CD4-positive, alpha-beta T cell treated with Interleukin-15 for 4 hours (primary cell): Measurements from ENCODE around the gene ABCA13.

ENCODE experiments used
- DNase-seq: peaks from one replicate; pipeline ENCODE4 v3.0.0-alpha.2; 2020; ENCODE audit warnings: low spot score

ABCA13 gene

DNA sequence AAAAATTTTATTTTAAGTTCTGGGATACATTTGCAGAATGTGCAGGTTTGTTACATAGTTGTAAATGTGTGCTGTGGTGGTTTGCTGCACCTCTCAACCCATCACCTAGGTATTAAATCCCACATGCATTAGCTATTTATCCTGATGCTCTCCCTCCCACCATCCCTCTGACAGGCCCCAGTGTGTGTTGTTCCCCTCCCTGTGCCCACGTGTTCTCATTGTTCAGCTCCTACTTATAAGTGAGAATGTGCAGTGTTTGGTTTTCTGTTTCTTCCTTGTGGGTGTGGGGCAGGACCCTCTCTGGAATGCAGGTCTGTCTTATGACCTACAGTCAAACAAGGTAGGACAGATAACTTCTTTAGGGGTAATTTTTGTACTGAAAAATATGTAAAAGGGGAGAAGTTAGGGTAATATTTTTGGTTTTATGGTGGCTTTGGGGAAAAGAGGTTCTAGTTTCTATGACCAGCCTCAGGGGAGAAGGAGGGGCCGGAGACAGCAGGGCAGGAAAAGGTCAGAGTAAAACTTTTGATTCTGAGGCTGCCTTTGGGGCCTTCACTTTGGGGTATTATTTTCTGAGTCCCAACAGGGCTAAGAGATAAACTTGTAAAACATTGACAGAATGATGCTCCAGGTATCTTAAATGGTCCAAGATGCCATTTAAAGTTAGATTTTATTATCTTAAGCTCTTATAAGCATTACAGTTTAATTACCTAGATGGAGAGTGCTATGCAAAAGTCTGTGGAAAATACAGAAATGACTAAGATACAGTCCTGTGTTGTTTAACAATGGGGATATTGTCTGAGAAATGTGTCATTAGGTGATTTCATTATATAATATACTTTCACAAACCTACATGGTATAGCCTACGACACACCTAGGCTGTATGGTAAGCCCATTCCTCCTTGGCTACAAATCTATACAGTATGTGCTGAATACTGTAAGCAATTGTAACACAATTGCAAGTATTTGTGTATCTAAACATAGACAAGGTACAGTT is 354.8 kb downstream of the ABCA13 start:
- DNase-seq: no peak

DNA sequence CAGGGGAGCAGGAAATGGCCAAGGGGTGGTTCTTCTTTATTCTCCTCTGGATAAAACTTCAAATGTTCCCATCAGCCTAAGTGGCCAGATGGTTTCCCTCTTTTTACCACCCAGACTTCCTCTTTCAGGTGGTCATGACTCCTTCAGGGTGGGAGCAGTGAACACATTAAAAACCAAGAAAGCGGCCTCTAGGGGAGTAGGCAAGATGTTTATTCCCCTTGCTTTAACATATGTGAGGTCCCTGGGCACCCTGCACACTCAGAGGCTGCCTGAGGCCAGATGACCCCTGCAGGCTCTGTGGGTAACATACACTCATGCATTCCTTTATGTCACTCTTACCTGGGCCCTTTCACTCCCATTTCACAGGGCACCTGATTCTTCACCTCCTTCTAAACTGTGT is 357.4 kb downstream of the ABCA13 start:
- DNase-seq: no peak

DNA sequence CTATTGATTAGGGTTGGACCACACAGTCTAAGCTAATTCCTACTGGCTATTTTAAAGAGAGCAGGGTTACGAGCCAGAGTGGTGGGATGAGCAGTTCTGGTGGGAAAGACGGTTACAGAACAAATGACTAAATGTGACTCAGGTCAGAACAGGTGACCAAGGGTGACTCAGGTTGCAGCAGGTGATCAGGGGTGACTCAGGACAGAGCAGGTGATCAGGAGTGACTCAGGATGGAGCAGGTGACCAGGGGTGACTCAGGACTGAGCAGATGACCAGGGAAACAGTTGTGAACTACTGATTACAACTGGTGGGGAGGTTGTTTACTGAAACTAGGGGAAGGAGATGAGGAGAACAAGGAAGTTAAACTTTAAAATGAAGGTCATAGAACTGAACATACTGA is 366.3 kb downstream of the ABCA13 start:
- no peak for DNase-seq

DNA sequence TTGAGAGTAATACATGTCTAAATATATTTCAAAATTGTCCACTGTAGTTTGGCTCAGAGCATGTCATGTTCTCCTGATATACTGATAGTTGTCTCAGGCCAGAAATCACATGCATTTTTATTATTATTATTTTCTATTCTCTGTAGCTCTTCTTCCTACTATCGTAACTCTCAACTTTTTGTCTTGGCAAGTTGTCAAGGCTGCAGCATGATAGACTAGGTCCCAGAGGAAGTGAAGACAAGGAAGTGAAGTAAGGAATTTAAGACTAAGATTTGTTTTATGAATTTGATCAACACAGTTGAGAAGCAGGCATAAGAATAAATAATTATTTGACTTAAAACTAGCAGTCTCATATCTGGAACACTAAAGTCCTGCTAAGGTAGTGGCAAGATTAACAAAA is 369.5 kb downstream of the ABCA13 start:
- no peak for DNase-seq

DNA sequence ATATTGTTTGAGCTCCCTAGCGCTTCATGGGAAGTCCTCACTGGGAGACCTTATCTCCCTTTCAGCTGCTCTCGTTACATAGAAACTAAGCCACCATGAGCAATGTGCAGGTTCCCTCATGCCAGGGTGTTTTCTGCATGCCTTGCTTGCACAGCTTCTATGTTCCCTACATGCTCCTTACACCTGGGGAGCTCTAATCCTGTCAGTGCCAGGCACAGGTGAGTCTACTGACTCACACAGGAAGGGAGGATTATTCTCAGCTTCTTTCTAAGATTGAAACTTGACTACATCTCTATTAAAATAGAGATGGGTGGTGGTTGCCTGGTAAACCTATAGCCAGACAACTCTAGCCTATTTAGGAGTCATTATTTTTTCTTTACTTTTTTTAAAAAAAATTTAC is 377.4 kb downstream of the ABCA13 start:
- no peak for DNase-seq

DNA sequence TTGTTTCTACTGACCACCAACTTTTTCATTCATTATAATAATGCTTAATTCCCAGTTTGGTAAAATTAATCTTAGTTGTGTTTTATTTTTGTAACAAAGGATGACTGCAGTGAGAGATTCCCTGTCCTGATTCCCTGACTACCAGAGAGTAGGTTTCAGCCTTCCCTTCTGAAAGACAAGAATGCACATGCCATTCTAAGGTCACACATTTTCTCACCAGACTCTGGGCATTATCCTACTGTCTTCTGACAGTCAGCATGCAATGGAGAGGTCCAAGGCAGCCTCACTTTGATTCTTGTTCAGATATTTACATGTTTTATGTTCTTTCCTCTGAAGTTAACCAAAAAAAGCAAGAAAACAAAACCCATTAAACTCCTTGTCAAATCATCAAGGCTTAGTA is 380.4 kb downstream of the ABCA13 start:
- DNase-seq: no peak

DNA sequence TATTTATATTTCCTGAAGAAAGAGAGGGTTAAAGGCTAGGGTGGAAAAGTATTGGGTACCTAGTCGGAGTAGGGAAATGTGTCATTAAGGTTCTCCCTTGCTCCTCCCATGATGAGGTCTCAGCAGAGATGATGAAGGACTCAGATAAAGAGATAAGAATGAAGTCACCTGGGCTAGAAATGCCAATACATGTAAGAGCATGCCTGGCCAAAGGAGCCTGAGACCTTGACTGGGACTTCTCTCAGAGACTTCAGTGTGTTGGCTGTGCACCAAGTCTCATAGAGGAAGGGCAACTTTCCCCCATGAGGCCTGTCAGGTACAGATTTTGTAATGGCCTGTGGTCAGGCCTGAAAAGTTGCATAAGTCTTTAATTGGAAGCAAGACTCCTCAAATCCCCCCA is 392.1 kb downstream of the ABCA13 start:
- no peak for DNase-seq

DNA sequence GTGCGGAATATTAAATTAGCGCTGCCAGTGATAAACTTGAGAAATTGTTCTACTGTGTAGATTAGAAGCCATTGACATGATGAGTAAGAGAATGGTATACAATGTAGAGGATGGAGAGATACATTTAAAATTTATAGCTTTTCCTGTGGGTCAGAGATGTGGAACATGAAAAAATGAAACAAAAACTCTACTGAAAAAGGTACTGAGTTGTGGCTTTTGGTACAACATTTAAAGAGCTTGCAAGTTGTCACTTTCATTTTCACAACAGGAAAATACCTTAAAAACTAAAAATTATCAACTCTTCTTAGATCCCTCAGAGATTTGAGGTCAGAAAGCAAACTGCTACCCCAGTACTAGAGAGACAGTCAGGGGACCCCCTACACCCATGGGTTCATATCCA is 404.3 kb downstream of the ABCA13 start:
- no peak for DNase-seq

DNA sequence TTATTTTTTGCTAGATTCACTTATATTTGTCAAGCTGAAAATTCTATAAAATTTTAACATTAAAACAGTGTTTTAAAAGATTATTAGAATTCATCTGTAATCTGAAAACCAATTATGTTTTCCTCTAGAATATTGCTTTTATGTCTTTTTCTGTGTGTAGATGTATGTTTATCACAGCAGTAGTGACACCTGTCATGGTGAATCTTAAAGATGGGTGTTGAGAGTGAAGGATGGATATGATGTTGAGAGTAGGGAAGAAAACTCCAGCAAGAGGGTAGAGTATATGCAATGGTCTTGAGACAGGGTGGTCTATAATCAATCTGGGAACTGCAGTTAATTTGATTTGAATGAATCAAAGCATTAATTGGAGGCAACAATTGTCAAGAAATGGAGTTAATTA is 416.2 kb downstream of the ABCA13 start:
- no peak for DNase-seq

DNA sequence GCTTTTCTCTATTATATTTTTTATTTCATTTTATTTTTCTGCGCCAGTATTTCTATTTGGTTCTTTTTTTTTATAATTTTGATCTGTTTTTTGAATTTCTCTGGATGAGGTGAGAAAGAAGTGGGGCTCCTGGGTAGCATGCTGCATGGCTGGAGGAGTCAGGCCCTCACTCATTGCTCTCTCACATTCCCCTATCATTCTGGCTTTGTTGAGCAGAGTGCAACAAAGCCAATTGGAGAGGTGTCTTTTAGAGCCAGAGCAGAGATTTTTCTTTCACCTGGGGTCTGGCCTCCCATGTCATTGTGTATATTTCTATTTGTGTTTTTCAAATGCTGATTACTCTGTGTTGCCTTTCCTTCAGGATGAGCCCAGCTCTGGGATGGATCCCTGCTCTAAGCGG is 423.1 kb downstream of the ABCA13 start:
- DNase-seq: no peak

DNA sequence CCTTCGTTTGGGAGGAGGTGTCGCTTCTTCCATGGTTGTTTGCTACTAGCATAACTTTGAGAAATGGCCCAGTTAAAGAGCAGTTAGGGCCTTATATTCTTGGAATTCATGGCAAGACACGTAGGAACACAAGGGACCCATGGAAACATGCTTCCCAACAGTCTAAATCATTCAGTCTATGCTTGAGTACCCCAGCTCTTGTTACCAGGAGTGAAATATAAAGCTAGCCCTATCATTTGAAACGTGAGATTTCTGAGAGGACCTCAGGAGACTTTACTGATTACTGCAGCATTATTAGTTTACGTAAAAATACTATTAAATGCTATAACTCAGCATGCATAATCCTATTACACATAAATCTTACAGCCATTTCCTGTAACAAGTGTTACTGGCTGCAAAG is 424.5 kb downstream of the ABCA13 start:
- DNase-seq: no peak

DNA sequence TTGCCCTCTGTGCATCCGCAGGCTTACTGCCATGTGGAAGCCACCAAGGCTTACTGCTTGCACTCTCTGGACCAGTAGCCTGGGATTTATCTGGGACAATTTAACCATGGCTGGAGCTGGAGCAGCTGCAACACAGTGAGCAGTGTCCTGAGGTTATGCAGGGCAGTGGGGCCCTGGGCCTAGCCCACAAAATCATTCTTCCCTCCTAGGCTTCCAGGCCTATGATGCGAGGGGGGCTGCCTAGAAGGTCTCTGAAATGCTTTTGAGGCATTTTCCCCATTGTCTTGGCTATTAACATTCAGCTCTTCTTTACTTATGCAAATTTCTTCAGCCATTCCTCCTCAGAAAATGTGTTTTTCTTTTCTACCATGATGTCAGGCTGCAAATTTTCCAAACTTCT is 439.4 kb downstream of the ABCA13 start:
- no peak for DNase-seq

DNA sequence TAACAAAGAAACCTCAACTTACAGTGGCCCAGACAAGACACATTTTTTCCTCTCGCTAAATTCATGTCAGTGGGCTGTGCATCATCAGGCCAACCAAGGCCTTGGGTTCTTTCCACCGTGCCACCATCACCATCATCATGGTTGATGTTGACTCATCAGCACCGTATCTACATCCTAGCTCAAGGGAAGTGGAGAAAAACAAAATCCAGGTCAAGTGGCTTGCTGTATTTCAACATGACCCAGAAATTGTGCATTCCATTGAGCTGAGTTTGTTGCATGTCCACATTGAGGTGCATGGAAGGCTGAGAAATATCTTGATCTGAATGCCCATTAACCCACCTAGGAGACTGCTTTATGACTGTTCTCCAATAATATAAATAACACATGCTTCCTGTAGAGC is 440.7 kb downstream of the ABCA13 start:
- no peak for DNase-seq

DNA sequence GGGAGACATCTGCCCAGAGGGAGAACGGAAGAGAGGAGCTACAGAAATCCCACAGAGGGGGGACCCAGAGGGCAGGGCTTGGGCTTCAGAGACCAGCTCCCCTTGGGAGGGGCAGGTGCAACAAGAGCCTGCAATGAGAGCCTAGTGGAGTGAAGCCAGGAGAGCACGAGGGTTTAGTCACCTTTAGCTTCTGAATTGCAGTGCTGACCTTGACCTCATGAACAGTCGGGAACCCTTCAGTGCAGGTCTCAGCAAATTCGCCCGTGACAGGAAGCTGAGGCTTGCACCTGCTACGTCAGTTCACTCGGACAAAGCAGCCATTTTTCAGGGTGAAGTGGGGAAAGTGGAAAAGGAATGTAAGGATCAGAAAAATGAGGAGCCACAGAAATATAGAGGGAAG is 446.2 kb downstream of the ABCA13 start:
- no peak for DNase-seq

DNA sequence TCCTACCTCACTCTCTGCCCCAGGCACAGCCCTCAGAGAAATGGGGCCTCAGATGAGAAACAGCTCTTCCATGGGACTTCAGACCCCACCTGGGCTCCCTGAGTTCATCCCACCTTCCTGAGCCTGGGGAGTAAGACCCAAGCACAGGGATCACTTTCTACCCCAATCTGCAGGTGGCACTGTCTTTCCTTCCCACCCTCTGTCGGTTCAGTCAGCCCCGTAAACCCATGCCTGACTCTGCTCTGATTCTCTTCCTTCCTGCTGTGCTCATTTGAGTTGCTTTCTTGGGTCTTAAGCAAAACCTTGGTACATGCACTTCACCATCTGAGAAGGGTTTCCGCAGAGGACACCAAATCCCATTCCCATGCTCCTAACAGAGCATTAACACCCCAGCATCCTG is 446.7 kb downstream of the ABCA13 start:
- DNase-seq: no peak

DNA sequence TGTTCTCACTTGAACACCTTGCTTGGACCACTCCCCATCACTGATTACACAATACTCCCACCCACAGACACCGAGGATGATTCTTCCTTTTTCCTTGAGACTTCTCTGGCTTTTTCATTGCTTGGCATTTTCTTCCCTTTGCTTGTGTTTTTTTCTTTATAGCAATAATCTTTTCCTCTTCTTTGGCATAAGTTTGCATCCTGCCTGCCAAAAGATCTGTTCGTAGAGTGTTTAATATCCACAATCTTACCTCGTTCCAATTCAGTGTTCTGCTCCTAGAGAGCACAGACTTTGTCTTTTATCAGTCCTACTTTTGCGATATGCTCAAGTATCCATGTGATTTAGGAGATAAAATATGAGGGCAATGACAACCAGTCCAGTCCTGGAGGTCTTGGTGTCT is 449.8 kb downstream of the ABCA13 start:
- no peak for DNase-seq

DNA sequence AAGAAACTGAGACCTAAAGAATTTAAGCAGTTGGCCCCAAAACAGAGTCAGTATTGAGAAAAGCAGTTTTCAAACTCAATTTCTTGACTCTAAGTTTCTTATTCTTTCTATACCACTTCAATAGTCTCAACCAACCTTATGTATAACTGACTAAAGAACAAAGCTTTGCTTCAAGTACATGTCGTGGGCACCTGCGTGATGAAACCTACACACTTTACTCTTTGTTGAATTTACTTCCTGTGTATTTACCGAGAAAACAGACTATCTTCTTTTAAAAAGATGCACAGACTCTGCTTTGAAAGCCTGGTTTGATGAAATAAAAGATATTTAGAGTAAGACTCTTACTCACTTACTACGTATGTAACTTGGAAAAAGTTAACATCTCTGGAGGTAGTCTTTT is 455.9 kb downstream of the ABCA13 start:
- DNase-seq: no peak

DNA sequence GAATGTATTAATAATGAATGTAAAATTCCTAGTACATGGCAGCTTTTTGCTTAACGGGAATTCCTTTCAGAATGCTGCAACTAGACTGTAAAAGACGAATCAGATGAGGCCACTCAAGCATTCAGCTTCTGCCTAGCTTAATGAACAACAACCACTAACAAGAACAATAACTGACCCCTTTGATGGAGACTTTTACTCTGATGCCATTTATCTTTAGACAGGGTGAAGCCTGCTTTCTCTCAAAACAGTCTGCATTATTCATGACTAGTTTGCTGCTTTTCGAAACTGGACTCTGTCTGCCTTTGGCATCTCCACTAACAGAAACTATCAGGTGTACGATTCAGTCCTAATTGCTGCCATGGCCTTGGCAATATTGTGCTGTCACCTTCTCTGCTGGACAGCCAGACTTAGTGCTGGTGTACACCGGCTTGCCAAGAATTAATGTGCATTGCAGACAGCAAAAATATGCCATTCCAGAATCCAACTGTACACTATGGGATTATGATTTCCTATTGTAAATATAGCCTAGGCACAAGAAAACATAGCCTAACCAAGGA is 457.6 kb downstream of the ABCA13 start:
- no peak for DNase-seq

DNA sequence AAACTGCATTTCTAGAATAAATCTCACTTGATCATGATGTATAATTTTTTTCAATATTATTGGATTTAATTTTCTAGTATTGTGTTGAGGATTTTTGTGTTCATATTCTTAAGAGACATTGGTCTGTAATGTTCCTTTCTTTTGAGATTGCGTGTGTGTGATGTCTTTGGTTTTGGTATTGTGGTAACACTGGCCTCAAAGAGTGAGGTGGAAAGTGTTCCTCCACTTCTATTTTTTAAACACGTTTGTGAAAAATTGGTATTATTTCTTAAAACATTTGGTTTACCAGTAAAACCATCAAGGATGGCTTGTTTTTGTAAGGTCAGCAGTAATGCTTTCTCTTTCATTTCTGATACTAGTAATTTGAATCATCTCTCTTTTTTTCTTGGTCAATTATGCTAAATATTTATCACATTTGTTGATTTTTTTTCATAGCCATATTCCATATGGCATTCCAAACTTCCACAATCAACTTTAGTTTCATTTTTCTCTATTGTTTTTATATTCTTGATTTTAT is 462.9 kb downstream of the ABCA13 start:
- DNase-seq: no peak

DNA sequence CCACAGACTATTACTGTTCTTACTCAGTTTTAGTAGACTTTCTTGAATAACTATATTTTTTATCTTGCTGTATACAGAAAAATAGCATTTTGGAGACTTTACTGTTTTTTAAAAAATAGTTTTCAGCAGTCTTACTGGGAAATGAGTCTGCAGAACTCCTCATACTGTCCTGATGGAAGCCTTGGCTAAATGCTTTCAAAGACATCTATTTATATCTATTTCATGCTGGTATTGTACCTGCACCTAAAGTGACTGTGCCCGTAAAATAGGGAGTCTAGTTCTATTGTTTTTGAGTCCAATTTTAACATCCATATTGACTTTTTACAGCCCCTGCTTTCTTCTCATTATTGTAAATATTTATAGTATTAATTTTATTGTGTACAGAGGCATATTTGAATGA is 464.5 kb downstream of the ABCA13 start:
- DNase-seq: no peak

DNA sequence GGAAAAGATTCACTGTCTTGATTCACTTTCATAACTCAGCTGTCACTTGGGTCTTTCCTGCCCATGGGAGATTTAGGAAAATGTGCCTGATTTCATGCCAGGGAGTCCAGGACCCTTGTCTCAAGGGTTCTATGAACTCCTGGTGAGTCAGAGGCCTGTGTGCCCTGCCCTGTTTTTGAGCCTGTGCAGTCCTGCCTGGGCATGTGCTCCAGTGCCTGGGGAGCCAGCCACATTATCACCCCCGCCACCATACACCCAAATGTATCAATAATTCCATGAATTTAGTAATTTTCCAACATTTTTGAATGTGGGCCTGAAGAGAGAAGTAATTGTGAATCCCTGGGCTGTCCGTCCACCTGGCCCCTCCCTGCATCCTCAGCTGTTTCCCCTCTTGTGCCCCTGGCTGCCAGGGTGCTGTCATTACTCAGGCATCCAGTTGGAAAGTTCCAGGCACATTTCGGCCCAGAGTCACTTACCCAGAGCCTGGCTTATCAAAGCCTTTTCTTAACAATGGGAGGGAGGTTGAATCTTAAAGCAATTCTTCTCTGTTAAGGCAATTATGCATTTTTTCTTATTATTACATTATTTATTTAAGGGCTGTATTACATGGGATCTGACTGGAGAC is 465.2 kb downstream of the ABCA13 start:
- DNase-seq: no peak

DNA sequence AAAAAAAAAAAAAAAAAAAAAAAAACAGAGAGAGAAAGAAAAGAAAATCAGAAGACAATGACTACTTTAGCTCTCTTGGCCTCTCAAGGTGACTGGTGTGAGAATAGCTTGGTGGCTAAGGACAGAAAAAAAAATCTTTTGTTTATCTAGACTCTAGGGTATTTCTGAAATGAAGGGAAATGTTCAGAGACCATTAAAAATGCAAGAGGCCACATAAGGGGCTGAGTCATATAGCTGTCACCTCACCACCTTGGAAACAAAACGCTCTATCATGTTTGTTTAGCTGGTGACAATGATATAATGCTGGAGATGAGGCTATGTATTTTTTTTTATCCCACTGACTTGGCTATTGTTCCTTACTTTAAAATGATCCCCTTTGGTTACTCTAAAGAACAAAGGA is 466.1 kb downstream of the ABCA13 start:
- no peak for DNase-seq

DNA sequence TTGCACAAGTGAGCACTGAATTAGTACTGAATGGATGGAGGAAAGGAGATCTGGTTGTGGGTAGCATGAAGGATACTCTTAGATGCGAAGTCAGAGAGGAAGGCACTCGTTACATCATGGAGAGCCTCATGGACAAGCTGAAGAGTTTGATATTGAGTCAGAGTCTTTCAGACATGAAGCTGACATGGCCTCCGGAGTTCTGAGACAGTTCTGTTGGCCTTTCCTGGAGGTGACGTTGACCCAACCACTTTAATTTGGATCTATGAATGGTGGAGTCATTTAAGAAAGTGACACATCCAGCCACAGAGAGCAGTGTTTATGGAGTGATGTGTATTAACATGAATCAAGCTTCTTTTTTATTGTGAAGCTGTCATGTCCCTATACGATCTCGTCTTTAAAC is 466.8 kb downstream of the ABCA13 start:
- no peak for DNase-seq
